Heart left ventricle (tissue), 13 donors: ENCODE results near the gene CDT1.

Experiments
- CTCF ChIP-seq, 12 donors: fragments of 200-600 bp; sonication (generic) in 4 of 12; IDR thresholded peaks; one replicate each; pipeline versions ENCODE4 v1.5.0 to v1.8.0; 2018 to 2022; ENCODE audit warnings: antibody characterized with exemption in 12 of 12, mild to moderate bottlenecking in 5 of 12
- POLR2A ChIP-seq, 2 donors: fragments of 450-650 bp; IDR thresholded peaks; one replicate each; pipeline ENCODE4 v1.6.1; 2017; ENCODE audit warnings: antibody characterized with exemption in 2 of 2, mild to moderate bottlenecking in 2 of 2, moderate library complexity in 2 of 2
- donor health status: ischemic (EF 13 %, LVEDD 7.1; RV severe dilation, severe dysfunction).
- donor health status: DM: no; HTN: yes; CAD: no.
- donor health status: DM: no; HTN: no; CAD: no.
- donor health status: ischemic (EF 25% LVEDD 6.9; RV normal size, moderate dysfunction).
- donor health status: ischemic (EF 25% LVEDD 5.7; RV mildly dilated, moderate dysfunction).
- donor health status: ischemic (EF 35%, LVEDD 5.7; RV mildly dilated, moderate dysfunction).
- donor health status: nonischemic (EF 11% LVEDD 7.7; RV severe dilation, severe dysfunction).
- donor health status: DM: yes; HTN: yes; CAD: no.
- donor health status: PGD.
- donor health status: ischemic (EF 29% LVEDD 5.4; RV normal size, mild dysfunction).
- donor health status: nonischemic (EF 23%, LVEDD 6.1; RV moderate dilation, normal function).

DNA sequence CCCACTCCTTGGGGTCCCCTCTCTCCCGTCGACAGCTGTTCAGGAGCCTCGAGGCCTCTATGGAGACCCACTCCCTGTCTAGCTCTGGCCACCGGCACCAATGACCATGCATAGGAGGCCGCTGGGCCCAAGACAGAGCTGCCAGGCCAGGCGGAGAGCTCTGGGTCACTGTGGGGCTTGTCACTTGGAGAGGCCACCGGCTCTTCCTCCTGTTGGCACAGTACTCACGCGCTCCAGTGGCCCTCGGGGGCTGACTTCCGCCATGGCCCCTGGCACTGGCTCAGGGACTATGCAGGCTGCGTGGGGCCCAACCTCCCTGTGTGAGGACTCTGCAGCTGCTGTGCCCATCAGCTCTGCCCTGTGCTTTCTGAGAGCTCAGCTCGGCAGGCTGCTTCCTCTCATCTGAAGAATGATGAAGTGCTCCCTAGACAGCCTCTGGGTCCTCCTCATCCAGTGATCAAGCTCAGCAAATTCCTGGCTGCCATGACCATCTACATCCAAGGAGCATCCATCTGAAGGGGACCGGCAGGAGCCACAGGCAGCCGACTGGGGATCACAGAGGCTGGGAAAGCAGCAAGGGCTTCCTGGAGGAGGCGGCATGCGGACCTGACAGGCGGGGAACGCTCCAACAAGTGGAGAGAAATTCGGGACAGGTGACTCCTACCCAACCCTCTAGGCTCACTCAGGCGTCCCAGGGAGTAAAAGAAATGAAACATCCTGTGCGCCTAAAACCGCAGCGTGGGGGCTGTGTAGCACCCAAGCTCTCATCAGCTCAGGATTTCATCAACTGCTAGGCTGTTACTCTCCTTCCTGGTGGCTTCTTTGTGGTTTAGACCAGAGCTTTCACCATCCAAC, 36.4 kb downstream of the CDT1 start:
- TF ChIP-seq POLR2A (IDR thresholded peaks at IDR 0.05) (no peak), CTCF (IDR thresholded peaks at IDR 0.05) (no peak)
